IMR-90 (cell line): ENCODE measurements around the gene AIMP1. TPM values are rescaled to one million over a fixed set of nuclear protein-coding genes. Genes with fewer than 3 reads are reported as not detected.

ENCODE experiments used
- ATAC-seq: fragments of 200-7000 bp; cut with Tn5 transposase; 2 replicates; pipeline ENCODE4 v1.9.1; 2020; ENCODE audit warnings: low read depth, mild to moderate bottlenecking, moderate library complexity
- BruUV-seq: library from RNA; stranded (reverse); fragments of 400-500 nt; replicated peaks from 2 replicates; lab custom pipeline; 2021; lab: Mats Ljungman, UMichigan
- CTCF ChIA-PET: fragments of 300-600 bp; formaldehyde crosslinking; extraction: SDS; loops from one replicate; lab custom pipeline; 2021; ENCODE audit warnings: antibody characterized with exemption; lab: Yijun Ruan, JAX
- POLR2A ChIA-PET: fragments of 300-600 bp; sonication (Branson Sonifier 250); formaldehyde crosslinking; loops from one replicate; lab custom pipeline; 2022; ENCODE audit warnings: antibody characterized with exemption; ENCODE audit not compliant: unreplicated experiment; lab: Charles Lee
- DNase-seq: peaks from one replicate; pipeline ENCODE4 v3.0.0; 2013
- H2AFZ ChIP-seq: replicated peaks from 2 replicates; pipeline ENCODE3; 2013; ENCODE audit warnings: low read length, mild to moderate bottlenecking; ENCODE audit not compliant: poor library complexity
- H2AK5ac ChIP-seq: 2 replicates; pipeline ENCODE4 v1.6.1; 2013; ENCODE audit warnings: low read depth, low read length, inconsistent platforms
- H2AK9ac ChIP-seq: replicated peaks from 2 replicates; pipeline ENCODE3; 2013; ENCODE audit warnings: mild to moderate bottlenecking, low read depth, low read length, moderate library complexity; ENCODE audit not compliant: poor library complexity
- H2BK120ac ChIP-seq: 2 replicates; pipeline ENCODE4 v1.6.1; 2013; ENCODE audit warnings: low read depth, low read length, inconsistent platforms
- H2BK15ac ChIP-seq: 3 replicates; pipeline ENCODE4 v1.6.1; 2013; ENCODE audit warnings: low read depth, low read length, inconsistent platforms
- H2BK20ac ChIP-seq: 2 replicates; pipeline ENCODE4 v1.6.1; 2013; ENCODE audit warnings: low read depth, mild to moderate bottlenecking, inconsistent platforms, low read length, moderate library complexity
- H2BK5ac ChIP-seq: 2 replicates; pipeline ENCODE4 v1.6.1; 2013; ENCODE audit warnings: mild to moderate bottlenecking, low read depth, low read length, inconsistent platforms; ENCODE audit not compliant: poor library complexity, severe bottlenecking
- H3K14ac ChIP-seq: replicated peaks from 2 replicates; pipeline ENCODE4 v1.6.1; 2013; ENCODE audit warnings: low read depth, low read length, inconsistent platforms
- H3K18ac ChIP-seq: 2 replicates; pipeline ENCODE4 v1.6.1; 2013; ENCODE audit warnings: low read depth, low read length, control low read depth
- H3K23ac ChIP-seq: 2 replicates; pipeline ENCODE4 v1.6.1; 2013; ENCODE audit warnings: low read depth, low read length, inconsistent platforms
- H3K27ac ChIP-seq: 2 replicates; pipeline ENCODE4 v1.5.1; 2013; ENCODE audit warnings: mild to moderate bottlenecking, control low read depth, low read length; ENCODE audit not compliant: insufficient read depth
- H3K27me3 ChIP-seq: 2 replicates; pipeline ENCODE4 v1.6.1; 2013; ENCODE audit warnings: low read length; ENCODE audit not compliant: control insufficient read depth, insufficient read depth
- H3K36me3 ChIP-seq: 2 replicates; pipeline ENCODE4 v1.6.1; 2013; ENCODE audit warnings: low read length, mixed read lengths; ENCODE audit not compliant: control insufficient read depth, insufficient read depth
- H3K4ac ChIP-seq: 2 replicates; pipeline ENCODE4 v1.6.1; 2013; ENCODE audit warnings: low read depth, low read length, inconsistent platforms
- H3K4me1 ChIP-seq: 2 replicates; pipeline ENCODE4 v1.6.1; 2013; ENCODE audit warnings: low read length, mixed read lengths; ENCODE audit not compliant: control insufficient read depth, insufficient read depth
- H3K4me2 ChIP-seq: 2 replicates; pipeline ENCODE4 v1.6.1; 2013; ENCODE audit warnings: low read depth, mild to moderate bottlenecking, control low read depth, low read length, moderate library complexity
- H3K4me3 ChIP-seq: 2 replicates; pipeline ENCODE4 v1.5.1; 2013; ENCODE audit warnings: low read depth, mild to moderate bottlenecking, control low read depth, low read length, moderate library complexity; ENCODE audit not compliant: insufficient read depth
- H3K56ac ChIP-seq: 2 replicates; pipeline ENCODE4 v1.6.1; 2013; ENCODE audit warnings: low read length, inconsistent platforms; ENCODE audit not compliant: insufficient read depth; ENCODE audit errors: extremely low read depth
- H3K79me1 ChIP-seq, 2 experiments: 2 replicates each; pipeline ENCODE4 v1.6.1; 2013; ENCODE audit warnings: low read length in 2 of 2, inconsistent platforms in 1 of 2, low read depth in 1 of 2
- H3K9ac ChIP-seq: 2 replicates; pipeline ENCODE4 v1.6.1; 2013; ENCODE audit warnings: low read depth, low read length, control low read depth
- H3K9me1 ChIP-seq: 2 replicates; pipeline ENCODE4 v1.6.1; 2013; ENCODE audit warnings: low read length, inconsistent platforms; ENCODE audit not compliant: insufficient read depth
- H3K9me3 ChIP-seq: 2 replicates; pipeline ENCODE4 v1.6.1; 2013; ENCODE audit warnings: low read length; ENCODE audit not compliant: control insufficient read depth, insufficient read depth
- H4K20me1 ChIP-seq: 2 replicates; pipeline ENCODE4 v1.6.1; 2013; ENCODE audit warnings: low read length, inconsistent platforms; ENCODE audit not compliant: insufficient read depth
- H4K5ac ChIP-seq: 2 replicates; pipeline ENCODE4 v1.6.1; 2013; ENCODE audit warnings: mild to moderate bottlenecking, low read depth, low read length, control low read depth
- H4K8ac ChIP-seq, 2 experiments: 2 replicates each; pipeline ENCODE4 v1.6.1; 2013; ENCODE audit warnings: low read depth in 2 of 2, low read length in 2 of 2, control low read depth in 1 of 2, inconsistent platforms in 1 of 2
- H4K91ac ChIP-seq: 2 replicates; pipeline ENCODE4 v1.6.1; 2013; ENCODE audit warnings: low read depth, low read length, inconsistent platforms; ENCODE audit not compliant: insufficient read depth
- CEBPB ChIP-seq: IDR thresholded peaks from 2 replicates; pipeline ENCODE4 v1.6.1; 2012; ENCODE audit warnings: low read depth, low read length, improper control_type of control experiment
- CHD1 ChIP-seq: IDR thresholded peaks from 2 replicates; pipeline ENCODE4 v1.6.1; 2012; ENCODE audit warnings: low read depth, low read length, improper control_type of control experiment
- FOS ChIP-seq: fragments of 150-350 bp; IDR thresholded peaks from 2 replicates; pipeline ENCODE4 v1.6.1; 2016; ENCODE audit warnings: low read depth, low read length
- NFE2L2 ChIP-seq: fragments of 150-350 bp; IDR thresholded peaks from 2 replicates; pipeline ENCODE4 v1.6.1; 2016; ENCODE audit warnings: low read depth, mild to moderate bottlenecking, low read length
- WGBS, 2 experiments: methylation state at CpG; one replicate each; pipeline versions ENCODE4 v1.1.5 to v1.1.7; 2013; ENCODE audit warnings: missing lambda C conversion rate in 2 of 2; ENCODE audit not compliant: insufficient read length in 1 of 2; ENCODE audit errors: extremely low coverage in 2 of 2; 5-methylcytosine and 5-hydroxymethylcytosine counted together
- dilution Hi-C: fragments of 300-500 bp; cut with HindIII; formaldehyde crosslinking; loops from one replicate; pipeline ENCODE4 v1.14.3; 2018; ENCODE audit warnings: low sequenced_read_pairs; ENCODE audit not compliant: unreplicated experiment
- in situ Hi-C: fragments of 300-500 bp; cut with MboI; formaldehyde crosslinking; loops from 3 replicates; pipeline ENCODE4 v1.14.3; 2019; ENCODE audit warnings: low sequenced_read_pairs, inconsistent platforms, mixed read lengths
- intact Hi-C: fragments of 100-400 bp; cut with micrococcal nuclease; formaldehyde crosslinking; loops from 2 replicates; pipeline ENCODE4 v1.10.0; 2022
- polyA plus RNA-seq, 3 experiments: library from polyadenylated mRNA; depleted of rRNA; stranded (reverse); fragments of >200 nt; gene quantifications; 2 replicates each; pipeline ENCODE4 v1.2.3, GENCODE V29; 2012; ENCODE audit warnings: low replicate concordance in 1 of 3
- total RNA-seq: library from RNA; depleted of rRNA; stranded (reverse); fragments of >200 nt; gene quantifications from 2 replicates; pipeline ENCODE4 v1.2.3, GENCODE V29; 2012
- TF ChIP-seq, protein P1 (sequence below): conservative IDR thresholded peaks from 2 replicates; pipeline ENCODE4 v1.5.1; 2012; ENCODE audit warnings: mild to moderate bottlenecking, low read depth, low read length, improper control_type of control experiment

AIMP1 gene
- total and polyA plus RNA-seq, 2 of the 4 experiments (the other 2 are of a cell fraction): 11.8 to 21.4 TPM

DNA sequence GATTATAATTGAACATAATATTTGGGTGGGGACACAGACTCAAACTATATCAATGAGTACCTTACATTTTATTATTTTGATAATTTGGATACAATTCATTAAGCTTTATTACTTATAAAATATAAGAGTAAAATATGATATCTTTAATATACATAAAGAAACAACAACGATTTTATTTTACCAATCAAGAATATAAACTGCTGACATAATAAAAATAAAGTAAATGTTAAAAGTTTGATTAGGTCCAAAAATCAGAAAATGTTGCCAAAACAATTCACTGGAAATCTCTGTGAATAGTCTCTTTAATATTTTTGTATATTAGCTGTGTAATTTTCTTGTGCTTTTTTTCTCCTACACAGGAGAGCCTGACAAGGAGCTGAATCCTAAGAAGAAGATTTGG is 30.8 kb downstream of the AIMP1 start:
- in situ Hi-C loops: no loop called here
- DNase-seq (no peak), ATAC-seq (no peak)
- no peaks in the 10 kb centered on the region for H3K4me1 ChIP-seq
- ChIA-PET CTCF (interaction anchor here (1.0 kb wide), 1 partner anchor 18 kb away, joined by 7 read pairs; no protein-coding TSS in a partner anchor), POLR2A (no interaction called here)
- BruUV-seq: no TSS peak
- H3K9me1 ChIP-seq: no peaks in the 10 kb centered on the region
- H3K27me3 ChIP-seq: no peaks in the 10 kb centered on the region
- no peak overlapping the region for H2AK9ac ChIP-seq
- H4K5ac ChIP-seq: no peak overlapping the region
- H2AFZ ChIP-seq: no peak overlapping the region
- H3K9me3 ChIP-seq: no peaks in the 10 kb centered on the region
- H3K4me2 ChIP-seq: no peak overlapping the region
- peaks cover 4% of the 10 kb centered on the region; the same call in 1 of the 2 replicates for H3K36me3 ChIP-seq
- whole genome bisulfite sequencing, 2 experiments: no CpG with 5 or more reads among the region's 1 CpG
- no peak overlapping the region for H4K91ac ChIP-seq
- H3K14ac ChIP-seq: no peak overlapping the region
- H3K79me1 ChIP-seq: peaks cover 9 to 13% of the 10 kb centered on the region in 2 experiments; a peak in 3 of 4 replicates
- no peak overlapping the region for H2AK5ac ChIP-seq
- dilution Hi-C loops: no loop called here
- H2BK5ac ChIP-seq: no peak overlapping the region
- peaks cover 3% of the 10 kb centered on the region; the same call in 1 of the 2 replicates for H4K20me1 ChIP-seq
- H4K8ac ChIP-seq: no peak overlapping the region
- H3K4me3 ChIP-seq: no peak overlapping the region
- H2BK120ac ChIP-seq: no peak overlapping the region
- no peak overlapping the region for H3K18ac ChIP-seq
- H3K27ac ChIP-seq: no peak overlapping the region
- H2BK20ac ChIP-seq: no peak overlapping the region
- H3K9ac ChIP-seq: no peak overlapping the region
- no peak overlapping the region for H2BK15ac ChIP-seq
- no peak overlapping the region for H3K23ac ChIP-seq
- TF ChIP-seq CHD1: no peak
- TF ChIP-seq FOS: no peak
- no peak for TF ChIP-seq NFE2L2
- no peak for TF ChIP-seq CEBPB
- TF ChIP-seq, protein P1, sequence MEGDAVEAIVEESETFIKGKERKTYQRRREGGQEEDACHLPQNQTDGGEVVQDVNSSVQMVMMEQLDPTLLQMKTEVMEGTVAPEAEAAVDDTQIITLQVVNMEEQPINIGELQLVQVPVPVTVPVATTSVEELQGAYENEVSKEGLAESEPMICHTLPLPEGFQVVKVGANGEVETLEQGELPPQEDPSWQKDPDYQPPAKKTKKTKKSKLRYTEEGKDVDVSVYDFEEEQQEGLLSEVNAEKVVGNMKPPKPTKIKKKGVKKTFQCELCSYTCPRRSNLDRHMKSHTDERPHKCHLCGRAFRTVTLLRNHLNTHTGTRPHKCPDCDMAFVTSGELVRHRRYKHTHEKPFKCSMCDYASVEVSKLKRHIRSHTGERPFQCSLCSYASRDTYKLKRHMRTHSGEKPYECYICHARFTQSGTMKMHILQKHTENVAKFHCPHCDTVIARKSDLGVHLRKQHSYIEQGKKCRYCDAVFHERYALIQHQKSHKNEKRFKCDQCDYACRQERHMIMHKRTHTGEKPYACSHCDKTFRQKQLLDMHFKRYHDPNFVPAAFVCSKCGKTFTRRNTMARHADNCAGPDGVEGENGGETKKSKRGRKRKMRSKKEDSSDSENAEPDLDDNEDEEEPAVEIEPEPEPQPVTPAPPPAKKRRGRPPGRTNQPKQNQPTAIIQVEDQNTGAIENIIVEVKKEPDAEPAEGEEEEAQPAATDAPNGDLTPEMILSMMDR: no peak
- no peak overlapping the region for H3K56ac ChIP-seq
- intact Hi-C loops: no loop called here
- no peak overlapping the region for H3K4ac ChIP-seq
